Activated T-cell treated with anti-CD3 and anti-CD28 coated beads, Interleukin-2, amount 50 U/mL, for 72 hours (primary cell): ENCODE measurements around the gene CKMT2. TPM values are rescaled to one million over a fixed set of nuclear protein-coding genes. Genes with fewer than 3 reads are reported as not detected.
A peak's percentile ranks its signal among the peaks of the same experiment; 100 is the strongest.

Experiments
- ATAC-seq, 2 donors: fragments of 150-1000 bp; cut with Tn5 transposase; replicated peaks in 1 of 2; 2 replicates each; pipeline ENCODE4 v1.10.0; 2021; ENCODE audit warnings: moderate library complexity in 2 of 2, mild to moderate bottlenecking in 1 of 2
- DNase-seq, 2 donors: peaks; one replicate each; pipeline ENCODE4 v3.0.0; 2021 to 2022; ENCODE audit warnings: mixed read lengths in 1 of 2
- H3K27ac Mint-ChIP-seq: one replicate; pipeline ENCODE4 v1.8.0; 2022; ENCODE audit warnings: mild to moderate bottlenecking, moderate library complexity, mixed read lengths
- H3K27me3 Mint-ChIP-seq: one replicate; pipeline ENCODE4 v1.8.0; 2022; ENCODE audit warnings: low read depth, mixed read lengths
- H3K36me3 Mint-ChIP-seq, 2 donors: one replicate each; pipeline ENCODE4 v1.8.0; 2022; ENCODE audit warnings: mixed read lengths in 2 of 2, mild to moderate bottlenecking in 1 of 2; ENCODE audit not compliant: insufficient read depth in 2 of 2
- H3K4me1 Mint-ChIP-seq: one replicate; pipeline ENCODE4 v1.8.0; 2022; ENCODE audit warnings: low read depth, mixed read lengths
- H3K4me3 Mint-ChIP-seq, 2 donors: one replicate each; pipeline ENCODE4 v1.8.0; 2022; ENCODE audit warnings: mild to moderate bottlenecking in 2 of 2, mixed read lengths in 2 of 2, moderate library complexity in 2 of 2
- H3K9me3 Mint-ChIP-seq, 2 donors: one replicate each; pipeline ENCODE4 v1.8.0; 2022; ENCODE audit warnings: mixed read lengths in 2 of 2
- total RNA-seq, 2 donors: library from RNA; stranded (reverse); gene quantifications; one replicate each; pipeline ENCODE4 v1.2.3, GENCODE V29; 2022

Gene CKMT2
- total RNA-seq, 2 donors from 2014 or later = not detected

GRCh38 chr5:81226949-81227348 lies 6.2 kb upstream of the CKMT2 start:
- DNase-seq = no peak
- H3K4me1 Mint-ChIP-seq = no peaks in the 10 kb centered on the region
- ATAC-seq = no peak
- no peak overlapping the region for H3K27ac Mint-ChIP-seq
- no peaks in the 10 kb centered on the region for H3K9me3 Mint-ChIP-seq
- no peaks in the 10 kb centered on the region for H3K36me3 Mint-ChIP-seq
- H3K27me3 Mint-ChIP-seq = no peaks in the 10 kb centered on the region
- H3K4me3 Mint-ChIP-seq = no peak overlapping the region

- no peak overlapping the region for H3K27ac Mint-ChIP-seq
- H3K36me3 Mint-ChIP-seq = no peaks in the 10 kb centered on the region
- no peaks in the 10 kb centered on the region for H3K27me3 Mint-ChIP-seq
- DNase-seq (no peak), ATAC-seq (no peak)
- H3K9me3 Mint-ChIP-seq = no peaks in the 10 kb centered on the region
- peaks cover 4% of the 10 kb centered on the region for H3K4me1 Mint-ChIP-seq
- H3K4me3 Mint-ChIP-seq = no peak overlapping the region
Observed at GRCh38 chr5:81228084-81228483, 5.0 kb upstream of the CKMT2 start.

- Mint-ChIP-seq H3K4me1 (peaks cover 14% of the 10 kb centered on the region), H3K4me3 (no peak overlapping the region), H3K36me3 (no peaks in the 10 kb centered on the region), H3K9me3 (no peaks in the 10 kb centered on the region), H3K27ac (no peak overlapping the region), H3K27me3 (no peaks in the 10 kb centered on the region)
- ATAC-seq (no peak), DNase-seq (no peak)
Observed at GRCh38 chr5:81230416-81230815, 2.7 kb upstream of the CKMT2 start.

GRCh38 chr5:81232464-81233079 lies 550 bp upstream of the CKMT2 start:
- Mint-ChIP-seq H3K4me1 (peaks cover 14% of the 10 kb centered on the region), H3K27me3 (no peaks in the 10 kb centered on the region), H3K36me3 (no peaks in the 10 kb centered on the region), H3K27ac (no peak overlapping the region), H3K9me3 (no peaks in the 10 kb centered on the region), H3K4me3 (peak overlapping the region in 1 of 2 donors; percentile 20)
- ATAC-seq (no peak), DNase-seq (no peak)

GRCh38 chr5:81234299-81234698 lies 1.2 kb downstream of the CKMT2 start:
- Mint-ChIP-seq H3K4me1 (peaks cover 14% of the 10 kb centered on the region), H3K4me3 (no peak overlapping the region), H3K36me3 (peaks cover 0 to 2% of the 10 kb centered on the region in 2 donors), H3K27ac (no peak overlapping the region), H3K27me3 (no peaks in the 10 kb centered on the region), H3K9me3 (no peaks in the 10 kb centered on the region)
- DNase-seq (no peak), ATAC-seq (no peak)

GRCh38 chr5:81234801-81235200 lies 1.7 kb downstream of the CKMT2 start:
- DNase-seq = no peak
- Mint-ChIP-seq H3K27ac (no peak overlapping the region), H3K9me3 (no peaks in the 10 kb centered on the region), H3K36me3 (peaks cover 0 to 2% of the 10 kb centered on the region in 2 donors), H3K4me1 (peaks cover 14% of the 10 kb centered on the region), H3K4me3 (no peak overlapping the region), H3K27me3 (no peaks in the 10 kb centered on the region)
- ATAC-seq = no peak

- no peaks in the 10 kb centered on the region for H3K27me3 Mint-ChIP-seq
- no peak for ATAC-seq
- H3K4me1 Mint-ChIP-seq = peaks cover 14% of the 10 kb centered on the region
- no peak overlapping the region for H3K27ac Mint-ChIP-seq
- DNase-seq = no peak
- H3K36me3 Mint-ChIP-seq = peaks cover 0 to 2% of the 10 kb centered on the region in 2 donors
- H3K4me3 Mint-ChIP-seq = no peak overlapping the region
- no peaks in the 10 kb centered on the region for H3K9me3 Mint-ChIP-seq
Observed at GRCh38 chr5:81235287-81236072, 2.4 kb downstream of the CKMT2 start.

- Mint-ChIP-seq H3K36me3 (peaks cover 0 to 2% of the 10 kb centered on the region in 2 donors), H3K4me3 (no peak overlapping the region), H3K27ac (no peak overlapping the region), H3K9me3 (no peaks in the 10 kb centered on the region), H3K4me1 (peaks cover 22% of the 10 kb centered on the region), H3K27me3 (no peaks in the 10 kb centered on the region)
- ATAC-seq (no peak), DNase-seq (no peak)
Observed at GRCh38 chr5:81238460-81238859, 5.3 kb downstream of the CKMT2 start.

- no peak overlapping the region for H3K4me3 Mint-ChIP-seq
- ATAC-seq (no peak), DNase-seq (no peak)
- H3K27me3 Mint-ChIP-seq = no peaks in the 10 kb centered on the region
- H3K36me3 Mint-ChIP-seq = peaks cover 0 to 2% of the 10 kb centered on the region in 2 donors
- H3K9me3 Mint-ChIP-seq = no peaks in the 10 kb centered on the region
- peaks cover 17% of the 10 kb centered on the region for H3K4me1 Mint-ChIP-seq
- no peak overlapping the region for H3K27ac Mint-ChIP-seq
Observed at GRCh38 chr5:81239613-81240012, 6.5 kb downstream of the CKMT2 start.

- Mint-ChIP-seq H3K9me3 (no peaks in the 10 kb centered on the region), H3K27me3 (no peaks in the 10 kb centered on the region), H3K36me3 (peaks cover 0 to 2% of the 10 kb centered on the region in 2 donors), H3K4me1 (peaks cover 15% of the 10 kb centered on the region), H3K4me3 (no peak overlapping the region), H3K27ac (no peak overlapping the region)
- no peak for ATAC-seq
- DNase-seq = no peak
Observed at GRCh38 chr5:81241001-81241400, 7.9 kb downstream of the CKMT2 start.

GRCh38 chr5:81241961-81242648 lies 9.0 kb downstream of the CKMT2 start:
- ATAC-seq (peak; percentile 39 to 81), DNase-seq (peak in 1 of 2 donors; percentile 32)
- Mint-ChIP-seq H3K27me3 (no peaks in the 10 kb centered on the region), H3K4me1 (peaks cover 15% of the 10 kb centered on the region), H3K9me3 (no peaks in the 10 kb centered on the region), H3K4me3 (no peak overlapping the region), H3K36me3 (peaks cover 0 to 2% of the 10 kb centered on the region in 2 donors), H3K27ac (no peak overlapping the region)

- Mint-ChIP-seq H3K9me3 (no peaks in the 10 kb centered on the region), H3K36me3 (peaks cover 0 to 2% of the 10 kb centered on the region in 2 donors), H3K27ac (no peak overlapping the region), H3K27me3 (no peaks in the 10 kb centered on the region), H3K4me1 (peaks cover 15% of the 10 kb centered on the region), H3K4me3 (no peak overlapping the region)
- ATAC-seq (no peak), DNase-seq (no peak)
Observed at GRCh38 chr5:81242906-81243436, 9.8 kb downstream of the CKMT2 start.

GRCh38 chr5:81244451-81244850 lies 11.3 kb downstream of the CKMT2 start:
- no peak overlapping the region for H3K27ac Mint-ChIP-seq
- no peak for ATAC-seq
- H3K9me3 Mint-ChIP-seq = no peaks in the 10 kb centered on the region
- H3K4me3 Mint-ChIP-seq = no peak overlapping the region
- no peaks in the 10 kb centered on the region for H3K36me3 Mint-ChIP-seq
- peaks cover 15% of the 10 kb centered on the region for H3K4me1 Mint-ChIP-seq
- DNase-seq = no peak
- H3K27me3 Mint-ChIP-seq = no peaks in the 10 kb centered on the region
